Suprapubic skin (tissue), 4 donors: ENCODE data around the gene CPSF4. TPM values are rescaled to one million over a fixed set of nuclear protein-coding genes. Genes with fewer than 3 reads are reported as not detected.

Experiments used
- DNase-seq, 2 donors: peaks; one replicate each; pipeline ENCODE4 v3.0.0-alpha.2; 2019; ENCODE audit warnings: low spot score in 2 of 2
- H3K27ac ChIP-seq: fragments of 200-600 bp; sonication (generic); one replicate; pipeline ENCODE4 v1.5.1; 2019
- H3K27me3 ChIP-seq: fragments of 200-600 bp; sonication (generic); one replicate; pipeline ENCODE4 v1.5.1; 2019
- H3K36me3 ChIP-seq: fragments of 200-600 bp; sonication (generic); one replicate; pipeline ENCODE4 v1.5.1; 2019
- H3K4me1 ChIP-seq: fragments of 200-600 bp; sonication (generic); one replicate; pipeline ENCODE4 v1.5.1; 2019
- H3K4me3 ChIP-seq: fragments of 200-600 bp; sonication (generic); one replicate; pipeline ENCODE4 v1.5.1; 2019; ENCODE audit warnings: mild to moderate bottlenecking
- H3K9me3 ChIP-seq: fragments of 200-600 bp; sonication (generic); one replicate; pipeline ENCODE4 v1.5.1; 2019
- CTCF ChIP-seq, 2 donors: fragments of 200-600 bp in 1 of 2; fragments of 450-650 bp in 1 of 2; sonication (generic) in 1 of 2; IDR thresholded peaks; one replicate each; pipeline ENCODE4 v1.5.1; 2016 to 2019; ENCODE audit warnings: antibody characterized with exemption in 2 of 2, mild to moderate bottlenecking in 1 of 2, moderate library complexity in 1 of 2
- EP300 ChIP-seq: sonication (generic); formaldehyde crosslinking; IDR thresholded peaks from one replicate; pipeline ENCODE4 v1.6.1; 2017; ENCODE audit warnings: antibody characterized with exemption
- POLR2A ChIP-seq, 2 donors: fragments of 450-650 bp; IDR thresholded peaks; one replicate each; pipeline ENCODE4 v1.6.1; 2017; ENCODE audit warnings: antibody characterized with exemption in 2 of 2, mild to moderate bottlenecking in 2 of 2, moderate library complexity in 2 of 2
- POLR2AphosphoS5 ChIP-seq, 3 donors: sonication (generic); formaldehyde crosslinking; IDR thresholded peaks; one replicate each; pipeline ENCODE4 v1.6.1; 2017; ENCODE audit warnings: antibody characterized with exemption in 3 of 3
- WGBS: methylation state at CpG from one replicate; pipeline ENCODE4 v1.1.5; 2018; 5-methylcytosine and 5-hydroxymethylcytosine counted together
- total RNA-seq, 4 donors: library from RNA; depleted of rRNA; stranded (reverse); fragments of >200 nt; gene quantifications; one replicate each; pipeline ENCODE4 v1.1.0, GENCODE V29; 2016

The CPSF4 gene
- total RNA-seq, 4 donors from 2014 or later, result 35.0 to 59.9 (median 41.7) TPM

DNA sequence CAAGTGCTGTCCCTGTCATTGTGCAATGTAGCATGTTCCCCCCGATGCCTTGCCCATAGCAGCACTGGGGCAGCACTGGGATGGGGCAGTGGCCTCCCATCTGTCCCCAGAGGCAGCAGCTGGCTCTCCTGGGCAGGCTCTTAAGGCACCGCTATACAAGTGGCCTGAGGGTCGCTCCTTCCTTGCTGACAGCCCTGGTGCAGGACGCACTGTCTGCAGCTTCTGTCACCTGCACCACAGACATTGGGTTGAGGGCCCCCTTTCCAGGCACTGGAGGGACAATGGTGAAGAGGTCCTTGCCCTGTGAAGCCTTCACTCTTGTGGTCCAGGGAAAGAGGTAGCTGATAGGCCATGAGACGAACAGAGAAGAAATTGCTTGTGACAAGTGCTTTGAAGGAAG, 10.6 kb downstream of the CPSF4 start:
- 94% methylated on average over 5 of the region's 5 CpGs for WGBS
- H3K36me3 ChIP-seq, result peaks cover 97% of the 10 kb centered on the region
- no peak for DNase-seq

GRCh38 chr7:99451936-99452335, 13.2 kb downstream of the CPSF4 start:
- no CpG with 5 or more reads among the region's 8 CpGs for WGBS
- no peak overlapping the region for H3K4me3 ChIP-seq
- no peak for DNase-seq
- no peaks in the 10 kb centered on the region for H3K27me3 ChIP-seq
- H3K27ac ChIP-seq, result no peak overlapping the region
- peaks cover 9% of the 10 kb centered on the region for H3K4me1 ChIP-seq
- no peaks in the 10 kb centered on the region for H3K9me3 ChIP-seq
- H3K36me3 ChIP-seq, result peaks cover 100% of the 10 kb centered on the region
- TF ChIP-seq CTCF (IDR thresholded peaks at IDR 0.05) (no peak), EP300 (no peak), POLR2A (IDR thresholded peaks at IDR 0.05) (no peak), POLR2AphosphoS5 (IDR thresholded peaks at IDR 0.05) (no peak)

More for the DNA sequence above, 10.6 kb downstream of the CPSF4 start:
- no peaks in the 10 kb centered on the region for H3K9me3 ChIP-seq
- no peak overlapping the region for H3K4me3 ChIP-seq
- no peaks in the 10 kb centered on the region for H3K27me3 ChIP-seq
- no peak for TF ChIP-seq POLR2A (IDR thresholded peaks at IDR 0.05)
- no peak for TF ChIP-seq EP300
- TF ChIP-seq CTCF (IDR thresholded peaks at IDR 0.05), result no peak
- TF ChIP-seq POLR2AphosphoS5 (IDR thresholded peaks at IDR 0.05), result no peak
- peaks cover 9% of the 10 kb centered on the region for H3K4me1 ChIP-seq
- no peak overlapping the region for H3K27ac ChIP-seq

- DNase-seq, result no peak
- H3K27ac ChIP-seq, result no peak overlapping the region
- no peaks in the 10 kb centered on the region for H3K9me3 ChIP-seq
- peaks cover 100% of the 10 kb centered on the region for H3K36me3 ChIP-seq
- no peaks in the 10 kb centered on the region for H3K27me3 ChIP-seq
- peaks cover 9% of the 10 kb centered on the region for H3K4me1 ChIP-seq
- 80% methylated on average over 8 of the region's 13 CpGs for WGBS
- H3K4me3 ChIP-seq, result no peak overlapping the region
- TF ChIP-seq CTCF (IDR thresholded peaks at IDR 0.05), result no peak
Observed at GRCh38 chr7:99452541-99452940, 13.8 kb downstream of the CPSF4 start.

GRCh38 chr7:99453105-99453504, 14.4 kb downstream of the CPSF4 start:
- no peak for TF ChIP-seq POLR2A (IDR thresholded peaks at IDR 0.05)
- no peak for TF ChIP-seq EP300
- no peak for TF ChIP-seq CTCF (IDR thresholded peaks at IDR 0.05)
- TF ChIP-seq POLR2AphosphoS5 (IDR thresholded peaks at IDR 0.05), result no peak
- Histone ChIP-seq H3K9me3 (no peaks in the 10 kb centered on the region), H3K4me3 (no peak overlapping the region), H3K27ac (no peak overlapping the region), H3K27me3 (no peaks in the 10 kb centered on the region), H3K4me1 (peaks cover 9% of the 10 kb centered on the region), H3K36me3 (peaks cover 100% of the 10 kb centered on the region)
- DNase-seq, result no peak
- 55% methylated on average over 2 of the region's 11 CpGs for WGBS

DNA sequence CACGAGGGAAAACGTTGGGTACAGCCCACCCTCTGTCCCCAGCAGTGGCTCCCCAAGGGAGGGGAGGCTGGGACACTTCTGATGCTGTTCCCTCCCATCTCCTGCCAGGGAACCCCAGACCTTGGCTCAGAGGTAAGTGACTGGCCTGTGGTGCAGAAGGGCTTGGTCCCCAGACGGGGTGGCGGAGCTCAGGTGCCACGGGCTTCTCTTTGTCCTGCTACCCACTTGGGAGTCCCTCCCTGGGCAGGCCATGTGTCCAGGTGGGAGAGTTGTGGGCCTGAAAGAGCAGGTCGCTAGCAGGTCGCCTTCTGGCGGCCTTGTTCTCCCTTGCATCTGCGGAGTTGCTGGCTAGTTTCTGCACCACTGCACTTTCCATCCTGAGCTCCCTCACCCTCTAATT, 17.1 kb downstream of the CPSF4 start:
- Histone ChIP-seq H3K4me3 (no peak overlapping the region), H3K27me3 (no peaks in the 10 kb centered on the region), H3K27ac (no peak overlapping the region), H3K4me1 (peaks cover 21% of the 10 kb centered on the region), H3K9me3 (no peaks in the 10 kb centered on the region), H3K36me3 (peaks cover 87% of the 10 kb centered on the region)
- TF ChIP-seq POLR2AphosphoS5 (IDR thresholded peaks at IDR 0.05) (no peak), EP300 (no peak), CTCF (IDR thresholded peaks at IDR 0.05) (no peak), POLR2A (IDR thresholded peaks at IDR 0.05) (no peak)
- WGBS, result 92% methylated on average over 4 of the region's 9 CpGs
- no peak for DNase-seq
